RWPE1 (cell line): ENCODE measurements around the gene TCERG1L.

Experiments
- CTCF ChIA-PET: fragments of 350-600 bp; sonication (Branson Sonifier 250); formaldehyde crosslinking; extraction: SDS; loops from one replicate; lab custom pipeline; 2021; lab: Yijun Ruan, JAX
- POLR2A ChIA-PET: fragments of 400-600 bp; formaldehyde crosslinking; extraction: SDS; loops from one replicate; lab custom pipeline; 2020; ENCODE audit warnings: antibody characterized with exemption; ENCODE audit not compliant: low non-redundant PET; lab: Yijun Ruan, JAX
- DNase-seq: peaks from one replicate; pipeline ENCODE4 v3.0.0; 2012; ENCODE audit warnings: low spot score
- H3K27ac ChIP-seq: fragments of 450-650 bp; 2 replicates; pipeline ENCODE4 v1.5.1; 2017
- CTCF ChIP-seq: fragments of 450-650 bp; conservative IDR thresholded peaks from 2 replicates; pipeline ENCODE4 v1.5.1; 2017; ENCODE audit warnings: low read depth, mild to moderate bottlenecking

TCERG1L gene

GRCh38 chr10:131084791-131085090, 226.8 kb downstream of the TCERG1L start:
- POLR2A ChIA-PET: no interaction called here
- TF ChIP-seq CTCF: no peak
- H3K27ac ChIP-seq: no peak overlapping the region
- DNase-seq: no peak
- CTCF ChIA-PET: interaction anchor here (0.7 kb wide), 1 partner anchor 307 kb away, joined by 5 read pairs; no protein-coding TSS in a partner anchor

- TF ChIP-seq CTCF: no peak
- no peak for DNase-seq
- ChIA-PET POLR2A (no interaction called here), CTCF (interaction anchor here (0.7 kb wide), 2 partner anchors 13 to 307 kb away, joined by 4 to 5 read pairs; no protein-coding TSS in a partner anchor)
- no peak overlapping the region for H3K27ac ChIP-seq
These were observed 227.4 kb downstream of the TCERG1L start for GRCh38 chr10:131083915-131084790.

GRCh38 chr10:131082991-131083481, 228.5 kb downstream of the TCERG1L start:
- ChIA-PET POLR2A (no interaction called here), CTCF (interaction anchor here (0.5 kb wide), 1 partner anchor 792 kb away, joined by 3 read pairs; no protein-coding TSS in a partner anchor)
- DNase-seq: no peak
- no peak overlapping the region for H3K27ac ChIP-seq
- TF ChIP-seq CTCF: no peak

GRCh38 chr10:131082201-131082850, 229.2 kb downstream of the TCERG1L start:
- H3K27ac ChIP-seq: no peak overlapping the region
- ChIA-PET CTCF (interaction anchor here (0.5 kb wide), 1 partner anchor 793 kb away, joined by 3 read pairs; no protein-coding TSS in a partner anchor), POLR2A (no interaction called here)
- DNase-seq: no peak
- no peak for TF ChIP-seq CTCF

GRCh38 chr10:131081786-131082185, 229.7 kb downstream of the TCERG1L start:
- CTCF ChIA-PET: no interaction called here

More at GRCh38 chr10:131081786-131082185, 229.7 kb downstream of the TCERG1L start:
- DNase-seq: no peak
- no peak for TF ChIP-seq CTCF
- H3K27ac ChIP-seq: no peak overlapping the region
- POLR2A ChIA-PET: no interaction called here
